GM12878 (cell line): ENCODE data around the gene C1orf35. TPM values are rescaled to one million over a fixed set of nuclear protein-coding genes. Genes with fewer than 3 reads are reported as not detected.

ENCODE experiments used
- ATAC-seq: fragments of 200-7000 bp; cut with Tn5 transposase; 3 replicates; pipeline ENCODE4 v1.9.1; 2020; ENCODE audit warnings: mild to moderate bottlenecking, moderate library complexity
- BruUV-seq: library from RNA; stranded (reverse); fragments of 400-500 nt; replicated peaks from 2 replicates; lab custom pipeline; 2021; lab: Mats Ljungman, UMichigan
- CTCF ChIA-PET: fragments of 300-600 bp; sonication (Branson Sonifier 250); formaldehyde crosslinking; extraction: SDS; loops from one replicate; lab custom pipeline; 2021; ENCODE audit warnings: inconsistent platforms; lab: Yijun Ruan, JAX
- POLR2A ChIA-PET: fragments of 350-600 bp; formaldehyde crosslinking; extraction: SDS; loops from one replicate; lab custom pipeline; 2021; ENCODE audit warnings: inconsistent platforms; lab: Charles Lee
- RAD21 ChIA-PET: fragments of 300-600 bp; sonication (Branson Sonifier 250); formaldehyde crosslinking; loops from one replicate; lab custom pipeline; 2023; ENCODE audit warnings: antibody characterized with exemption; ENCODE audit not compliant: unreplicated experiment; lab: Charles Lee
- SMC1A ChIA-PET: fragments of 300-600 bp; sonication (Branson Sonifier 250); formaldehyde crosslinking; loops from one replicate; lab custom pipeline; 2023; ENCODE audit not compliant: unreplicated experiment, uncharacterized antibody; lab: Charles Lee
- DNase-seq: peaks from one replicate; pipeline ENCODE4 v3.0.0-alpha.2; 2011; ENCODE audit warnings: low read depth, low spot score
- FAIRE-seq: peaks from 3 replicates; lab custom pipeline; 2011; peaks lifted over from hg19 to GRCh38; lab: Jason Lieb, UNC
- H2AFZ ChIP-seq: 2 replicates; pipeline ENCODE4 v1.6.0; 2011; ENCODE audit warnings: low read depth, low read length, control low read depth; ENCODE audit not compliant: control insufficient read depth
- H3K27ac ChIP-seq: 2 replicates; pipeline ENCODE4 v1.5.1; 2011; ENCODE audit warnings: control low read depth; ENCODE audit not compliant: control insufficient read depth, insufficient read depth
- H3K27me3 ChIP-seq, 2 experiments: replicated peaks in 1 of 2; 2 replicates each; pipeline versions ENCODE4 v1.6.0 to v1.6.1; 2011; ENCODE audit warnings: low read length in 1 of 2; ENCODE audit not compliant: control insufficient read depth in 2 of 2, insufficient read depth in 2 of 2
- H3K36me3 ChIP-seq, 2 experiments: 2 replicates each; pipeline ENCODE4 v1.5.1; 2011; ENCODE audit warnings: low read length in 1 of 2; ENCODE audit not compliant: control insufficient read depth in 2 of 2, insufficient read depth in 2 of 2
- H3K4me1 ChIP-seq: 2 replicates; pipeline ENCODE4 v1.6.1; 2011; ENCODE audit warnings: mild to moderate bottlenecking, low read length, moderate library complexity, mixed read lengths; ENCODE audit not compliant: control insufficient read depth, insufficient read depth
- H3K4me2 ChIP-seq: 2 replicates; pipeline ENCODE4 v1.6.0; 2011; ENCODE audit warnings: control low read depth; ENCODE audit not compliant: control insufficient read depth, insufficient read depth
- H3K4me3 ChIP-seq: fragments of 200-600 bp; sonication (generic); 2 replicates; pipeline ENCODE4 v1.5.1; 2016
- H3K79me2 ChIP-seq: 2 replicates; pipeline ENCODE4 v1.6.0; 2011; ENCODE audit warnings: low read length; ENCODE audit not compliant: control insufficient read depth, insufficient read depth
- H3K9ac ChIP-seq: 2 replicates; pipeline ENCODE4 v1.8.0; 2011; ENCODE audit warnings: low read length, control low read depth, mixed read lengths; ENCODE audit not compliant: control insufficient read depth, insufficient read depth
- H3K9me3 ChIP-seq: replicated peaks from 3 replicates; pipeline ENCODE4 v1.5.1; 2011; ENCODE audit warnings: mild to moderate bottlenecking, low read length; ENCODE audit not compliant: control insufficient read depth, insufficient read depth
- H4K20me1 ChIP-seq: 2 replicates; pipeline ENCODE4 v1.6.0; 2011; ENCODE audit not compliant: control insufficient read depth, insufficient read depth
- BCLAF1 ChIP-seq: fragments of 450-650 bp; IDR thresholded peaks from 2 replicates; pipeline ENCODE4 v1.6.1; 2017; ENCODE audit warnings: antibody characterized with exemption, mild to moderate bottlenecking, moderate library complexity
- FOS ChIP-seq: IDR thresholded peaks from 3 replicates; pipeline ENCODE4 v1.6.1; 2011; ENCODE audit warnings: borderline replicate concordance; ENCODE audit not compliant: insufficient read length; ENCODE audit errors: extremely low read depth
- HDAC6 ChIP-seq: fragments of 200-600 bp; sonication (generic); IDR thresholded peaks from one replicate; pipeline ENCODE4 v1.8.0; 2017; ENCODE audit warnings: antibody characterized with exemption; ENCODE audit not compliant: unreplicated experiment
- MAX ChIP-seq: IDR thresholded peaks from 2 replicates; pipeline ENCODE4 v1.6.1; 2012; ENCODE audit warnings: low read depth, low read length, improper control_type of control experiment
- MEF2B ChIP-seq: fragments of 450-650 bp; IDR thresholded peaks from 2 replicates; pipeline ENCODE4 v1.6.1; 2018; ENCODE audit warnings: mild to moderate bottlenecking, moderate library complexity; ENCODE audit not compliant: partially characterized antibody, poor library complexity, severe bottlenecking
- MTA2 ChIP-seq: fragments of 450-650 bp; IDR thresholded peaks from 2 replicates; pipeline ENCODE4 v1.6.1; 2016; ENCODE audit warnings: low read depth, mild to moderate bottlenecking, moderate library complexity
- NFIC ChIP-seq: IDR thresholded peaks from 2 replicates; pipeline ENCODE4 v1.6.1; 2012; ENCODE audit warnings: low read depth, mild to moderate bottlenecking, inconsistent platforms, low read length, moderate library complexity
- NR2C2 ChIP-seq: IDR thresholded peaks from 2 replicates; pipeline ENCODE4 v1.6.1; 2011; ENCODE audit warnings: borderline replicate concordance, low read depth; ENCODE audit not compliant: control insufficient read depth, insufficient read length
- RAD51 ChIP-seq: fragments of 450-650 bp; IDR thresholded peaks from 2 replicates; pipeline ENCODE4 v1.6.1; 2016; ENCODE audit warnings: moderate library complexity, mild to moderate bottlenecking, inconsistent platforms
- ZNF24 ChIP-seq: fragments of 450-650 bp; IDR thresholded peaks from 2 replicates; pipeline ENCODE4 v1.6.1; 2017; ENCODE audit warnings: antibody characterized with exemption, mild to moderate bottlenecking
- ZNF622 ChIP-seq: fragments of 450-650 bp; IDR thresholded peaks from 2 replicates; pipeline ENCODE4 v1.6.1; 2017; ENCODE audit warnings: mild to moderate bottlenecking, inconsistent platforms
- WGBS: methylation state at CpG from one replicate; pipeline ENCODE4 v1.1.6; 2016; ENCODE audit warnings: low lambda C conversion rate; ENCODE audit not compliant: insufficient replicate concordance, insufficient coverage; ENCODE audit errors: missing lambda C conversion rate; 5-methylcytosine and 5-hydroxymethylcytosine counted together
- in situ Hi-C: fragments of 300-500 bp; cut with MboI; formaldehyde crosslinking; loops from 9 replicates; pipeline ENCODE4 v1.14.3; 2018; ENCODE audit warnings: mixed read lengths
- intact Hi-C: fragments of 100-400 bp; cut with micrococcal nuclease; formaldehyde crosslinking; loops from one replicate; pipeline ENCODE4 v1.14.2; 2022; ENCODE audit not compliant: unreplicated experiment
- polyA plus RNA-seq, 11 experiments: library from polyadenylated mRNA; depleted of rRNA in 4 of 11; unstranded in 6 of 11; stranded (reverse) in 5 of 11; fragments of >200 nt; fragmentation: Nextera tagmentation in 4 of 11; fragmentation: Illumina TruSeq in 1 of 11; extraction: Ambion mirVana in 4 of 11; extraction: Trizol in 1 of 11; gene quantifications; 1 replicate in 1 of 11; 2 replicates in 10 of 11; pipeline versions ENCODE4 v1.2.1 to v1.2.3, GENCODE V29; 2011 to 2016; ENCODE audit warnings: inconsistent platforms in 2 of 11, missing spikeins in 2 of 11, low read depth in 1 of 11
- total RNA-seq, 4 experiments: library from RNA; depleted of rRNA in 3 of 4; stranded (reverse); fragments of >200 nt in 3 of 4; fragmentation: Illumina TruSeq in 1 of 4; extraction: Trizol in 1 of 4; gene quantifications; 2 replicates each; pipeline versions ENCODE4 v1.2.1 to v1.2.3, GENCODE V29; 2013 to 2021
- TF ChIP-seq, protein P1 (sequence below): IDR thresholded peaks from 2 replicates; pipeline ENCODE4 v1.6.1; 2012; ENCODE audit warnings: low read length, inconsistent platforms
- TF ChIP-seq, protein P2 (sequence below), 3 experiments: IDR thresholded peaks in 2 of 3; conservative IDR thresholded peaks in 1 of 3; 2 replicates each; pipeline ENCODE4 v1.5.1; 2011; ENCODE audit warnings: low read depth in 3 of 3, low read length in 3 of 3, mild to moderate bottlenecking in 3 of 3, control low read depth in 2 of 3, moderate library complexity in 2 of 3, inconsistent platforms in 1 of 3, mixed read lengths in 1 of 3; ENCODE audit not compliant: control insufficient read depth in 2 of 3, insufficient read depth in 1 of 3; ENCODE audit errors: extremely low read depth in 1 of 3

Gene C1orf35
- total and polyA plus RNA-seq, 10 of the 15 experiments (the other 5 are each of a cell fraction or from before 2014, with no cell fraction given): 2.5 to 27.0 (median 10.6) TPM

- no peak for DNase-seq
- Histone ChIP-seq H2AFZ (no peak overlapping the region), H3K4me1 (no peaks in the 10 kb centered on the region), H3K27ac (no peak overlapping the region), H3K9me3 (no peaks in the 10 kb centered on the region), H3K4me2 (no peak overlapping the region), H3K9ac (no peak overlapping the region), H3K79me2 (no peaks in the 10 kb centered on the region), H3K36me3 (peaks cover 0 to 12% of the 10 kb centered on the region in 2 experiments; a peak in 2 of 4 replicates), H3K27me3 (no peaks in the 10 kb centered on the region), H4K20me1 (no peaks in the 10 kb centered on the region), H3K4me3 (no peak overlapping the region)
- ChIA-PET CTCF (no interaction called here), SMC1A (interaction anchor here (2.4 kb wide), 1 partner anchor 13 kb away, joined by 9 read pairs; the partner anchor contains the start of gene IBA57), POLR2A (interaction anchor here (0.7 to 1.3 kb wide), 2 partner anchors 8 to 10 kb away, joined by 3 read pairs; no protein-coding TSS in a partner anchor), RAD21 (no interaction called here)
- no peak for FAIRE-seq
- BruUV-seq: no TSS peak
- intact Hi-C loops (no loop called here), in situ Hi-C loops (no loop called here)
- 84% methylated on average over 18 of the region's 19 CpGs for WGBS
- no peak for ATAC-seq
- no peak for TF ChIP-seq NR2C2
- TF ChIP-seq RAD51: no peak
- no peak for TF ChIP-seq ZNF24
- no peak for TF ChIP-seq FOS
- no peak for TF ChIP-seq MEF2B
- TF ChIP-seq NFIC: no peak
- TF ChIP-seq BCLAF1: no peak
- TF ChIP-seq, protein P1, sequence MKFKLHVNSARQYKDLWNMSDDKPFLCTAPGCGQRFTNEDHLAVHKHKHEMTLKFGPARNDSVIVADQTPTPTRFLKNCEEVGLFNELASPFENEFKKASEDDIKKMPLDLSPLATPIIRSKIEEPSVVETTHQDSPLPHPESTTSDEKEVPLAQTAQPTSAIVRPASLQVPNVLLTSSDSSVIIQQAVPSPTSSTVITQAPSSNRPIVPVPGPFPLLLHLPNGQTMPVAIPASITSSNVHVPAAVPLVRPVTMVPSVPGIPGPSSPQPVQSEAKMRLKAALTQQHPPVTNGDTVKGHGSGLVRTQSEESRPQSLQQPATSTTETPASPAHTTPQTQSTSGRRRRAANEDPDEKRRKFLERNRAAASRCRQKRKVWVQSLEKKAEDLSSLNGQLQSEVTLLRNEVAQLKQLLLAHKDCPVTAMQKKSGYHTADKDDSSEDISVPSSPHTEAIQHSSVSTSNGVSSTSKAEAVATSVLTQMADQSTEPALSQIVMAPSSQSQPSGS: no peak
- no peak for TF ChIP-seq ZNF622
- TF ChIP-seq HDAC6: no peak
- TF ChIP-seq, protein P2, sequence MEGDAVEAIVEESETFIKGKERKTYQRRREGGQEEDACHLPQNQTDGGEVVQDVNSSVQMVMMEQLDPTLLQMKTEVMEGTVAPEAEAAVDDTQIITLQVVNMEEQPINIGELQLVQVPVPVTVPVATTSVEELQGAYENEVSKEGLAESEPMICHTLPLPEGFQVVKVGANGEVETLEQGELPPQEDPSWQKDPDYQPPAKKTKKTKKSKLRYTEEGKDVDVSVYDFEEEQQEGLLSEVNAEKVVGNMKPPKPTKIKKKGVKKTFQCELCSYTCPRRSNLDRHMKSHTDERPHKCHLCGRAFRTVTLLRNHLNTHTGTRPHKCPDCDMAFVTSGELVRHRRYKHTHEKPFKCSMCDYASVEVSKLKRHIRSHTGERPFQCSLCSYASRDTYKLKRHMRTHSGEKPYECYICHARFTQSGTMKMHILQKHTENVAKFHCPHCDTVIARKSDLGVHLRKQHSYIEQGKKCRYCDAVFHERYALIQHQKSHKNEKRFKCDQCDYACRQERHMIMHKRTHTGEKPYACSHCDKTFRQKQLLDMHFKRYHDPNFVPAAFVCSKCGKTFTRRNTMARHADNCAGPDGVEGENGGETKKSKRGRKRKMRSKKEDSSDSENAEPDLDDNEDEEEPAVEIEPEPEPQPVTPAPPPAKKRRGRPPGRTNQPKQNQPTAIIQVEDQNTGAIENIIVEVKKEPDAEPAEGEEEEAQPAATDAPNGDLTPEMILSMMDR (IDR thresholded peaks at IDR 0.05 in 2 of 3, conservative IDR thresholded peaks at IDR 0.05 in 1 of 3; ENCODE audit: control insufficient read depth in 2 of 3, extremely low read depth in 1 of 3, insufficient read depth in 1 of 3, low read depth in 3 of 3, low read length in 3 of 3): no peak
- TF ChIP-seq MTA2: no peak
- TF ChIP-seq MAX: no peak
Observed at GRCh38 chr1:228152097-228152917, 49.2 kb upstream of the C1orf35 start.
